ENCODE data around the gene LRRC2. TPM values are rescaled to one million over a fixed set of nuclear protein-coding genes. Genes with fewer than 3 reads are reported as not detected.
"Not testable (repeated sequence)": the region's sequence is repeated elsewhere in the genome, so short reads cannot be mapped to it uniquely, and the experiment has no call there.

LRRC2 gene
- total RNA-seq, 2 donors from 2014 or later, result 0.44 to 2.0 TPM

DNA sequence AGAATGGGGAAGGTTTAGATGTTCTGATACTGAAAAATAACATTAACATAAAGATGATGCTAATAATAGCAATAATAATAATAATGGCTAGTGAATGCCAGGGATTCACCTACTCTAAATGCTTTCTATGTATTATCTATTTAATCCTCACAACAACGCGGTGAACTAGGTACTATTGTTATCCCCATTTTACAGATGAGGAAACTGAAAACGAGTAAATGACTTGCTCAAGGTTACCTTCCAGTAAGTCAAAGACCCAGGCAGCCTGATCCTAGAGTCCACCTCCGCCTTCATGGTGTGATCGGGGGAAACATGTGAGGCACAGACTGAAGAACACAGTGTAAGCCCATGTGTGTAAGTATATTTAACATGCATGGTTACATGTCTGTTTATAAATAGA is 30.4 kb downstream of the LRRC2 start:
- no peaks in the 10 kb centered on the region for H3K27me3 ChIP-seq
- no peaks in the 10 kb centered on the region for H3K4me1 ChIP-seq
- H3K27ac ChIP-seq, result no peak overlapping the region
- H3K36me3 ChIP-seq, result no peaks in the 10 kb centered on the region
- no peak for DNase-seq
- H3K4me3 ChIP-seq, result no peak overlapping the region
- intact Hi-C loops (cut with DNase I), result no loop called here
- H3K9ac ChIP-seq (ENCODE audit: low read depth in 2 of 2, low read length in 2 of 2), result no peak overlapping the region
- H3K9me3 ChIP-seq, result no peaks in the 10 kb centered on the region
- TF ChIP-seq, protein P1, sequence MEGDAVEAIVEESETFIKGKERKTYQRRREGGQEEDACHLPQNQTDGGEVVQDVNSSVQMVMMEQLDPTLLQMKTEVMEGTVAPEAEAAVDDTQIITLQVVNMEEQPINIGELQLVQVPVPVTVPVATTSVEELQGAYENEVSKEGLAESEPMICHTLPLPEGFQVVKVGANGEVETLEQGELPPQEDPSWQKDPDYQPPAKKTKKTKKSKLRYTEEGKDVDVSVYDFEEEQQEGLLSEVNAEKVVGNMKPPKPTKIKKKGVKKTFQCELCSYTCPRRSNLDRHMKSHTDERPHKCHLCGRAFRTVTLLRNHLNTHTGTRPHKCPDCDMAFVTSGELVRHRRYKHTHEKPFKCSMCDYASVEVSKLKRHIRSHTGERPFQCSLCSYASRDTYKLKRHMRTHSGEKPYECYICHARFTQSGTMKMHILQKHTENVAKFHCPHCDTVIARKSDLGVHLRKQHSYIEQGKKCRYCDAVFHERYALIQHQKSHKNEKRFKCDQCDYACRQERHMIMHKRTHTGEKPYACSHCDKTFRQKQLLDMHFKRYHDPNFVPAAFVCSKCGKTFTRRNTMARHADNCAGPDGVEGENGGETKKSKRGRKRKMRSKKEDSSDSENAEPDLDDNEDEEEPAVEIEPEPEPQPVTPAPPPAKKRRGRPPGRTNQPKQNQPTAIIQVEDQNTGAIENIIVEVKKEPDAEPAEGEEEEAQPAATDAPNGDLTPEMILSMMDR (IDR thresholded peaks at IDR 0.05), result no peak

DNA sequence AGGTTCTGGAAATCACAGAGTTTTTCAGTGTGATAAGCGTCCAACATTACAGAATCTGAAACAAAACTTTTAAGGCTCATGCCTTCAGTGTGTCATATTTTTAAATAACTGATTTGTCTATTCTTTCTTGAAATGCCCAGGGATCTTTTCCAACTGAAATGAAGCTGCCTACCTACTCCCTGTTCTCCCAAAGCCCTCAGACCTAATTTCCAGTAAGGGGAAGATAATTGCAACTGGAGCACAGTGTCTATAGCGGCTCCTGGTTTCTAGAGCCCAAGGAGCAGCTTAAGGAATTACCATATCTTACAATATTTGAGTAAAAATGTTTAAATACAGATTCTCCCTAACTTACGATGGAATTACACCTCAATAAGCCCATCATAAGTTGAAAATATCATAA is 33.0 kb downstream of the LRRC2 start:
- no peaks in the 10 kb centered on the region for H3K36me3 ChIP-seq
- H3K27me3 ChIP-seq, result no peaks in the 10 kb centered on the region
- no peaks in the 10 kb centered on the region for H3K4me1 ChIP-seq
- H3K9me3 ChIP-seq, result no peaks in the 10 kb centered on the region
- DNase-seq, result no peak
- no peak overlapping the region for H3K4me3 ChIP-seq
- H3K27ac ChIP-seq, result no peak overlapping the region
- TF ChIP-seq, protein P1 (IDR thresholded peaks at IDR 0.05), result no peak
- H3K9ac ChIP-seq (ENCODE audit: low read depth in 2 of 2, low read length in 2 of 2), result no peak overlapping the region
- intact Hi-C loops (cut with DNase I), result no loop called here

DNA sequence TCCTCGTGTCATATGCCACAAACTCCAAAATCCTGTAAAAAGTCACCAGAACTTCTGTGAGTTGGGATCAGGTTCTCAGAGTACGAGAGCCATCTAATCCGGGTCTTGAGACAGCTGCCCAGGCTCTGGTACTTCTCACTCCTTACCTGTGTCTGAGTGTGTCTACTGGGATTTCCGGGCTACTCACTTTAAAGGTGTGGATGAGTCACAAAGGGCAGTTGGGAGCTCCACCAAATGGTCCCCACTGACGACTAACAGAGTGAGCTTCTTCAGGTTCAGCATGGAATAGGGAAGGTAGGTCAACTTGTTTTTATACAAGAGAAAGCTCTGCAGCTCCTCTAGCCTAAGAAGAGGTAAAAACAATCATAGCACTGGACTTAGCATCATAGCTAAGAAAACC is 38.9 kb downstream of the LRRC2 start:
- intact Hi-C loops (cut with DNase I), result no loop called here
- H3K9me3 ChIP-seq, result no peaks in the 10 kb centered on the region
- TF ChIP-seq, protein P1 (IDR thresholded peaks at IDR 0.05), result no peak
- DNase-seq, result no peak
- H3K27me3 ChIP-seq, result no peaks in the 10 kb centered on the region
- H3K9ac ChIP-seq (ENCODE audit: low read depth in 2 of 2, low read length in 2 of 2), result no peak overlapping the region
- no peaks in the 10 kb centered on the region for H3K4me1 ChIP-seq
- H3K27ac ChIP-seq, result no peak overlapping the region
- H3K4me3 ChIP-seq, result no peak overlapping the region
- no peaks in the 10 kb centered on the region for H3K36me3 ChIP-seq

DNA sequence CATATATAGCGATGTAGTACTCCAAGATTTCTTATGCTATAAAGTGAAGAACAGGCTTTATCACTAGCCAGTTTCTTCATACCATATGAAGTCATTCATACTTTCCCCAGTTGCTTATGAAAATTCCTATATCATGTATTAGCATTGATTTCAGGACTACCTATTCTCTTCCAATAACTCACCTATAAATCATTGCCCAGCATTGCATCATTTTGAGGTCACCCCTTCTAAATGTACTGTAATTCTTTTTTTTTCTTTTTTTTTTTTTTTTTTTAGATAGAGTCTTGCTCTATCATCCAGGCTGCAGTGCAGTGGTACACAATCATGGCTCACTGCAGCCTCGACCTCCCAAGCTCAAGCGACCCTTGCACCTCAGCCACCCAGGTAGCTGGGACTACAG is 41.3 kb downstream of the LRRC2 start:
- Histone ChIP-seq H3K4me3 (no peak overlapping the region), H3K27me3 (no peaks in the 10 kb centered on the region), H3K27ac (no peak overlapping the region), H3K9ac (ENCODE audit: low read depth in 2 of 2, low read length in 2 of 2) (no peak overlapping the region), H3K36me3 (no peaks in the 10 kb centered on the region), H3K4me1 (no peaks in the 10 kb centered on the region), H3K9me3 (no peaks in the 10 kb centered on the region)
- intact Hi-C loops (cut with DNase I), result no loop called here
- TF ChIP-seq, protein P1 (IDR thresholded peaks at IDR 0.05), result no peak
- DNase-seq, result no peak

DNA sequence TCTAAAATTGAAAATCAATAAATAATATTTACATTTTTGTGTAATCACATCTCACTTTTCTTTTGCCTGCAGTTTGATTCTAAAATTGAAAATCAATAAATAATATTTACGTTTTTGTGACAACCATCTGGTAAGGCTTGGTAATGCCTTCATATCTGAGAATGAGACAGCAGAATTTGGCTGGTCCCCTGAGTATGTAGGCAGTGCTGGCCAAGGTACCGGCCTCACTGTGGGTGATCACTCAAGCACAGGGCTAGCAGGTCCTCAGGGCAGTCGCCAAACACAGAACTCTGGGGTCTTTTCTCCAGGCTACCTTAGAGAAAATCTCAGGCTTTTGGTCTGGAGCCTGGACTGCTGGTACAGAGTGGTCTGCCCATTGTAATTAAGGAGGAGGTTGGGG is 42.1 kb downstream of the LRRC2 start:
- TF ChIP-seq, protein P1 (IDR thresholded peaks at IDR 0.05), result no peak

DNA sequence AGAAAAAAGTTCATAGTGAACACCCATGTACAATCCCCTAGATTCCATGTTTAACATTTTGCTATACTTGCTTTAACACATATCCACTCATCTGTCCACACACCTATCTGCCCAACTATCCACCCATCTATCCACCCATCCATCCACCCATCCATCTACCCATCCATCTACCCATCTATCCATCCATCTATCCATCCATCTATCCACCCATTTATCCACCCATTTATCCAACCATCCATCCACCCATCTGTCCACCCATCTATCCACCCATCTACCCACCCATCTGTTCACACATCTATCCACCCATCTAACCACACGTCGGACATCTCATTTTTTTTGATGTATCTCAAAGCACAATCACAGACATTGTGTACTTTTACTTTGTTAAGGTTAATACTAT is 42.5 kb downstream of the LRRC2 start:
- DNase-seq, result no peak
- no peaks in the 10 kb centered on the region for H3K27me3 ChIP-seq
- no peak overlapping the region for H3K4me3 ChIP-seq
- H3K9me3 ChIP-seq, result no peaks in the 10 kb centered on the region
- no peaks in the 10 kb centered on the region for H3K36me3 ChIP-seq
- no peak overlapping the region for H3K27ac ChIP-seq
- intact Hi-C loops (cut with DNase I), result no loop called here
- TF ChIP-seq, protein P1 (IDR thresholded peaks at IDR 0.05), result no peak
- H3K9ac ChIP-seq (ENCODE audit: low read depth in 2 of 2, low read length in 2 of 2), result no peak overlapping the region
- no peaks in the 10 kb centered on the region for H3K4me1 ChIP-seq

More for the DNA sequence above, 42.1 kb downstream of the LRRC2 start:
- H3K9me3 ChIP-seq, result no peaks in the 10 kb centered on the region
- no peaks in the 10 kb centered on the region for H3K27me3 ChIP-seq
- no peaks in the 10 kb centered on the region for H3K4me1 ChIP-seq
- no peak overlapping the region for H3K4me3 ChIP-seq
- no peak overlapping the region for H3K9ac ChIP-seq (ENCODE audit: low read depth in 2 of 2, low read length in 2 of 2)
- DNase-seq, result no peak
- no peak overlapping the region for H3K27ac ChIP-seq
- intact Hi-C loops (cut with DNase I), result no loop called here
- H3K36me3 ChIP-seq, result no peaks in the 10 kb centered on the region

DNA sequence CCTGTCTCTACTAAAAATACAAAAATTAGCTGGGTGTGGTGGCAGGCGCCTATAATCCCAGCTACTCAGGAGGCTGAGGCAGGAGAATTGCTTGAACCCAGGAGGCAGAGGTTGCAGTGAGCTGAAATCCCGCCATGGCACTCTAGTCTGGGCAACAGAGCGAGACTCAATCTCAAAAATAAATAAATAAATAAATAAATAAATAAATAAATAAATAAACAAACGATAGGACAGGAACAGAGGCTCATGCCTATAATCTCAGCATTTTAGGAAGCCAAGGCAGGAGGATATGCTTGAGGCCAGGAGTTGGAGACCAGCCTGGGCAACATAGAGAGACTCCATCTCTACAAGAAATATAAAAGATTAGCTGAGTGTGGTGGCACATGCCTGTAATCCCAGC is 43.9 kb downstream of the LRRC2 start:
- H3K9ac ChIP-seq (ENCODE audit: low read depth in 2 of 2, low read length in 2 of 2); H3K4me1 ChIP-seq; DNase-seq; H3K4me3 ChIP-seq; H3K36me3 ChIP-seq; H3K27me3 ChIP-seq; H3K9me3 ChIP-seq; H3K27ac ChIP-seq; intact Hi-C loops (cut with DNase I): not testable (repeated sequence)
